Esophagus muscularis mucosa (tissue), 4 donors: ENCODE data around the gene STK33. TPM values are rescaled to one million over a fixed set of nuclear protein-coding genes. Genes with fewer than 3 reads are reported as not detected.
A peak's percentile ranks its signal among the peaks of the same experiment; 100 is the strongest.

Source experiments
- DNase-seq: peaks from one replicate; pipeline ENCODE4 v3.0.0-alpha.2; 2017; ENCODE audit errors: extremely low spot score
- H3K27ac ChIP-seq, 4 donors: fragments of 200-600 bp; sonication (generic); replicated peaks in 1 of 4; 1 replicate in 3 of 4; 2 replicates in 1 of 4; pipeline ENCODE4 v1.5.1; 2016 to 2019; ENCODE audit warnings: mild to moderate bottlenecking in 1 of 4
- H3K27me3 ChIP-seq, 4 donors: fragments of 200-600 bp; sonication (generic); one replicate each; pipeline versions ENCODE4 v1.5.1 to v1.6.0; 2016 to 2019
- H3K36me3 ChIP-seq, 4 donors: fragments of 200-600 bp; sonication (generic); one replicate each; pipeline ENCODE4 v1.5.1; 2016 to 2019
- H3K4me1 ChIP-seq, 4 donors: fragments of 200-600 bp; sonication (generic); one replicate each; pipeline ENCODE4 v1.5.1; 2016 to 2019
- H3K4me3 ChIP-seq, 4 donors: fragments of 200-600 bp; sonication (generic); 1 replicate in 2 of 4; 2 replicates in 2 of 4; pipeline ENCODE4 v1.5.1; 2016 to 2019; ENCODE audit warnings: mild to moderate bottlenecking in 4 of 4, moderate library complexity in 1 of 4
- H3K9me3 ChIP-seq, 4 donors: fragments of 200-600 bp; sonication (generic); 1 replicate in 3 of 4; 2 replicates in 1 of 4; pipeline ENCODE4 v1.5.1; 2016 to 2019
- CTCF ChIP-seq, 3 experiments: fragments of 200-600 bp in 2 of 3; fragments of 450-650 bp in 1 of 3; sonication (generic) in 2 of 3; IDR thresholded peaks; one replicate each; pipeline ENCODE4 v1.5.1; 2017 to 2019; ENCODE audit warnings: antibody characterized with exemption in 3 of 3, mild to moderate bottlenecking in 2 of 3, moderate library complexity in 1 of 3
- EP300 ChIP-seq: sonication (generic); formaldehyde crosslinking; IDR thresholded peaks from one replicate; pipeline ENCODE4 v1.6.1; 2017; ENCODE audit warnings: antibody characterized with exemption
- POLR2A ChIP-seq: fragments of 450-650 bp; IDR thresholded peaks from one replicate; pipeline ENCODE4 v1.6.1; 2017; ENCODE audit warnings: antibody characterized with exemption, moderate library complexity, mild to moderate bottlenecking, low read depth
- POLR2AphosphoS5 ChIP-seq, 2 donors: sonication (generic); formaldehyde crosslinking; IDR thresholded peaks; one replicate each; pipeline ENCODE4 v1.6.1; 2017; ENCODE audit warnings: antibody characterized with exemption in 2 of 2
- WGBS: methylation state at CpG from one replicate; pipeline ENCODE4 v1.1.5; 2018; 5-methylcytosine and 5-hydroxymethylcytosine counted together
- intact Hi-C: fragments of 100-400 bp; cut with DNase I; formaldehyde crosslinking; loops from one replicate; pipeline ENCODE4 v1.15.1; 2023
- total RNA-seq, 4 donors: library from RNA; depleted of rRNA; stranded (reverse); fragments of >200 nt; gene quantifications; one replicate each; pipeline versions ENCODE4 v1.1.0 to v1.2.1, GENCODE V29; 2016

STK33 gene
- total RNA-seq, 4 donors from 2014 or later, result 12.7 to 29.1 (median 19.8) TPM

- Histone ChIP-seq H3K4me3 (no peak overlapping the region), H3K36me3 (no peaks in the 10 kb centered on the region), H3K27me3 (no peaks in the 10 kb centered on the region), H3K9me3 (no peaks in the 10 kb centered on the region), H3K27ac (no peak overlapping the region), H3K4me1 (peaks cover 0 to 5% (median 2%) of the 10 kb centered on the region in 4 donors)
- TF ChIP-seq POLR2A, result no peak
- no peak for TF ChIP-seq EP300
- no peak for TF ChIP-seq CTCF (IDR thresholded peaks at IDR 0.05)
- TF ChIP-seq POLR2AphosphoS5 (IDR thresholded peaks at IDR 0.05), result no peak
- WGBS, result 68% methylated on average over 3 of the region's 3 CpGs
- intact Hi-C loops, result no loop called here
- no peak for DNase-seq
Observed at GRCh38 chr11:8527939-8528338, 66.1 kb downstream of the STK33 start.

GRCh38 chr11:8523396-8523795, 70.6 kb downstream of the STK33 start:
- DNase-seq, result no peak

GRCh38 chr11:8512547-8512946, 81.5 kb downstream of the STK33 start:
- TF ChIP-seq POLR2A, result no peak
- TF ChIP-seq POLR2AphosphoS5 (IDR thresholded peaks at IDR 0.05), result no peak
- TF ChIP-seq EP300, result no peak
- no peak for TF ChIP-seq CTCF (IDR thresholded peaks at IDR 0.05)
- Histone ChIP-seq H3K9me3 (no peaks in the 10 kb centered on the region), H3K27me3 (no peaks in the 10 kb centered on the region), H3K36me3 (no peaks in the 10 kb centered on the region), H3K27ac (no peak overlapping the region), H3K4me3 (no peak overlapping the region), H3K4me1 (no peaks in the 10 kb centered on the region)
- DNase-seq, result no peak
- 88% methylated on average over 2 of the region's 2 CpGs for WGBS
- intact Hi-C loops, result no loop called here

More at GRCh38 chr11:8523396-8523795, 70.6 kb downstream of the STK33 start:
- H3K36me3 ChIP-seq, result no peaks in the 10 kb centered on the region
- no peaks in the 10 kb centered on the region for H3K4me1 ChIP-seq
- H3K27me3 ChIP-seq, result no peaks in the 10 kb centered on the region
- H3K27ac ChIP-seq, result no peak overlapping the region
- H3K4me3 ChIP-seq, result no peak overlapping the region
- H3K9me3 ChIP-seq, result no peaks in the 10 kb centered on the region
- TF ChIP-seq POLR2AphosphoS5 (IDR thresholded peaks at IDR 0.05) (no peak), EP300 (no peak), POLR2A (no peak), CTCF (IDR thresholded peaks at IDR 0.05) (no peak)
- 100% methylated on average over 6 of the region's 34 CpGs for WGBS
- intact Hi-C loops, result no loop called here

- Histone ChIP-seq H3K27me3 (no peaks in the 10 kb centered on the region), H3K4me1 (peaks cover 5 to 13% (median 9%) of the 10 kb centered on the region in 4 donors), H3K9me3 (no peaks in the 10 kb centered on the region), H3K27ac (peak overlapping the region in 3 of 4 donors; percentile 10 to 40 (median 28)), H3K36me3 (no peaks in the 10 kb centered on the region), H3K4me3 (no peak overlapping the region)
- WGBS, result 19% methylated on average over 1 of the region's 1 CpG
- TF ChIP-seq CTCF (IDR thresholded peaks at IDR 0.05) (no peak), POLR2AphosphoS5 (IDR thresholded peaks at IDR 0.05) (no peak), POLR2A (no peak), EP300 (no peak)
- intact Hi-C loops, result no loop called here
- no peak for DNase-seq
Observed at GRCh38 chr11:8503910-8504364, 90.1 kb downstream of the STK33 start.

- Histone ChIP-seq H3K36me3 (no peaks in the 10 kb centered on the region), H3K9me3 (peaks cover 0 to 6% (median 2%) of the 10 kb centered on the region in 4 donors), H3K4me1 (peaks cover 5 to 13% (median 9%) of the 10 kb centered on the region in 4 donors), H3K27ac (no peak overlapping the region), H3K27me3 (no peaks in the 10 kb centered on the region), H3K4me3 (no peak overlapping the region)
- DNase-seq, result no peak
- intact Hi-C loops, result no loop called here
- TF ChIP-seq POLR2A (no peak), POLR2AphosphoS5 (IDR thresholded peaks at IDR 0.05) (no peak), EP300 (no peak), CTCF (IDR thresholded peaks at IDR 0.05) (no peak)
- 86% methylated on average over 2 of the region's 2 CpGs for WGBS
Observed at GRCh38 chr11:8501836-8502235, 92.2 kb downstream of the STK33 start.
